ENCODE results near the gene MCTP1. TPM values are rescaled to one million over a fixed set of nuclear protein-coding genes. Genes with fewer than 3 reads are reported as not detected.

Gene MCTP1
- polyA plus RNA-seq, 1 donor (not counting 4 experiments of a cell fraction or from before 2014, with no cell fraction given), result 4.9 TPM

DNA sequence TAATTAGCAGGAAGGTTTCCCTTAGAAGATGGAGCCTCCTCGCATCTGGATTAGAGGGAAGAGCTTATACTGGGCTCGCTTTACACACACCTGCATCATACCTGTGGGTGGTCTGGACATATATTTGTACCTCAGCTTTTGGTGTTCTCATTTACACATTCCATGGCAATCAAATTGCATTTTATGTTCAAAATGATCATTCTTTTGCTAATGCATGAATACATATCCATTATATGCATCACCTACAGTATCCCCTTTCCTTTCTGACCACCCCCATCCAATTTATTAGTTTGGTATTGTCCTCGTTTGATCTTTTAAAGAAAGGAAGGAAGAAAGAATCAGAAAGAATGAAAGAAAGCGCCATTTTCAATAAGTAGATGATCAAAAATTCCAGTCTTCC, 415.0 kb downstream of the MCTP1 start:
- Histone ChIP-seq H3K36me3 (ENCODE audit: control insufficient read depth in 2 of 2, extremely low read depth in 1 of 2, insufficient read depth in 2 of 2, low read length in 2 of 2) (no peaks in the 10 kb centered on the region), H3K79me2 (ENCODE audit: control insufficient read depth, insufficient read depth, low read length) (no peaks in the 10 kb centered on the region), H3K9me1 (ENCODE audit: control insufficient read depth, extremely low read depth, insufficient read depth, low read length) (no peaks in the 10 kb centered on the region), H3K4me1 (ENCODE audit: control insufficient read depth, extremely low read depth, insufficient read depth, low read length) (no peaks in the 10 kb centered on the region), H2AFZ (ENCODE audit: control insufficient read depth, low read length) (no peak overlapping the region), H3K9me3 (ENCODE audit: control insufficient read depth, low read depth, low read length) (no peaks in the 10 kb centered on the region), H4K20me1 (ENCODE audit: control insufficient read depth, extremely low read depth, insufficient read depth, low read length) (no peaks in the 10 kb centered on the region), H3K4me3 (ENCODE audit: control insufficient read depth in 2 of 3, extremely low read depth in 1 of 3, insufficient read depth in 2 of 3, low read depth in 1 of 3, low read length in 3 of 3) (no peak overlapping the region), H3K9ac (ENCODE audit: control insufficient read depth, extremely low read depth, insufficient read depth, low read length) (no peak overlapping the region), H3K4me2 (ENCODE audit: control insufficient read depth, extremely low read depth, insufficient read depth, low read depth, low read length) (no peak overlapping the region), H3K27me3 (ENCODE audit: control insufficient read depth, extremely low read depth, insufficient read depth, low read length) (no peaks in the 10 kb centered on the region), H3K27ac (ENCODE audit: control insufficient read depth, insufficient read depth, low read length) (no peak overlapping the region)
- dilution Hi-C loops (cut with MboI; ENCODE audit: extremely low pct_ligation_motif_present, low sequenced_read_pairs), result no loop called here
- DNase-seq (ENCODE audit: low read depth, low spot score) (no peak), FAIRE-seq (no peak)
- TF ChIP-seq EZH2 (IDR thresholded peaks at IDR 0.05; ENCODE audit: low read length), result no peak
- TF ChIP-seq, protein P1, sequence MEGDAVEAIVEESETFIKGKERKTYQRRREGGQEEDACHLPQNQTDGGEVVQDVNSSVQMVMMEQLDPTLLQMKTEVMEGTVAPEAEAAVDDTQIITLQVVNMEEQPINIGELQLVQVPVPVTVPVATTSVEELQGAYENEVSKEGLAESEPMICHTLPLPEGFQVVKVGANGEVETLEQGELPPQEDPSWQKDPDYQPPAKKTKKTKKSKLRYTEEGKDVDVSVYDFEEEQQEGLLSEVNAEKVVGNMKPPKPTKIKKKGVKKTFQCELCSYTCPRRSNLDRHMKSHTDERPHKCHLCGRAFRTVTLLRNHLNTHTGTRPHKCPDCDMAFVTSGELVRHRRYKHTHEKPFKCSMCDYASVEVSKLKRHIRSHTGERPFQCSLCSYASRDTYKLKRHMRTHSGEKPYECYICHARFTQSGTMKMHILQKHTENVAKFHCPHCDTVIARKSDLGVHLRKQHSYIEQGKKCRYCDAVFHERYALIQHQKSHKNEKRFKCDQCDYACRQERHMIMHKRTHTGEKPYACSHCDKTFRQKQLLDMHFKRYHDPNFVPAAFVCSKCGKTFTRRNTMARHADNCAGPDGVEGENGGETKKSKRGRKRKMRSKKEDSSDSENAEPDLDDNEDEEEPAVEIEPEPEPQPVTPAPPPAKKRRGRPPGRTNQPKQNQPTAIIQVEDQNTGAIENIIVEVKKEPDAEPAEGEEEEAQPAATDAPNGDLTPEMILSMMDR (optimal IDR thresholded peaks at IDR 0.05 in 1 of 3, IDR thresholded peaks at IDR 0.05 in 1 of 3, conservative IDR thresholded peaks at IDR 0.05 in 1 of 3; ENCODE audit: extremely low read depth in 1 of 3, insufficient read depth in 2 of 3, low read length in 3 of 3), result no peak

DNA sequence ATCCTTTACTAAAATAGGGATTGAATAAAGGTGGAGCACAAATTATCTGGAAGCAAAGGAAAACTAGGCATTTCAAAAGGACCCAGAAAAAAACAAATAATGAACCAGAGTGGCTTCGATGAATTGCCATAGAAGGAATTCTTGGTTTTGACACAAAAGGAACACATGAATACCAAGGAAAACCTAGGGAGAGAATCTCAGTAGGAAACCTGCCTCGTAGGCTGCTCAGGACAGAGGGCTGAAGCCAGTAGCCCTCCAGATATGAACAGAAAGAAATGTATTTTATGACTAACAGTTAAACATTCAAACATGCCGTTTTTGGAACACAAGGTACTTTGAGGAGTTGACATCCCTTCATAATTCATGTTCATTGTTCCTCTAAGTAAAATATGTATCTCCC, 420.9 kb downstream of the MCTP1 start:
- dilution Hi-C loops (cut with MboI; ENCODE audit: extremely low pct_ligation_motif_present, low sequenced_read_pairs), result no loop called here
- no peaks in the 10 kb centered on the region for H3K36me3 ChIP-seq (ENCODE audit: control insufficient read depth in 2 of 2, extremely low read depth in 1 of 2, insufficient read depth in 2 of 2, low read length in 2 of 2)
- H3K9me3 ChIP-seq (ENCODE audit: control insufficient read depth, low read depth, low read length), result no peaks in the 10 kb centered on the region
- no peak overlapping the region for H3K27ac ChIP-seq (ENCODE audit: control insufficient read depth, insufficient read depth, low read length)
- H4K20me1 ChIP-seq (ENCODE audit: control insufficient read depth, extremely low read depth, insufficient read depth, low read length), result no peaks in the 10 kb centered on the region
- no peaks in the 10 kb centered on the region for H3K27me3 ChIP-seq (ENCODE audit: control insufficient read depth, extremely low read depth, insufficient read depth, low read length)
- H3K9me1 ChIP-seq (ENCODE audit: control insufficient read depth, extremely low read depth, insufficient read depth, low read length), result no peaks in the 10 kb centered on the region
- H3K4me1 ChIP-seq (ENCODE audit: control insufficient read depth, extremely low read depth, insufficient read depth, low read length), result no peaks in the 10 kb centered on the region
- H3K4me3 ChIP-seq (ENCODE audit: control insufficient read depth in 2 of 3, extremely low read depth in 1 of 3, insufficient read depth in 2 of 3, low read depth in 1 of 3, low read length in 3 of 3), result no peak overlapping the region
- FAIRE-seq (no peak), DNase-seq (ENCODE audit: low read depth, low spot score) (no peak)
- H3K4me2 ChIP-seq (ENCODE audit: control insufficient read depth, extremely low read depth, insufficient read depth, low read depth, low read length), result no peak overlapping the region
- no peak overlapping the region for H3K9ac ChIP-seq (ENCODE audit: control insufficient read depth, extremely low read depth, insufficient read depth, low read length)
- TF ChIP-seq, protein P1 (optimal IDR thresholded peaks at IDR 0.05 in 1 of 3, IDR thresholded peaks at IDR 0.05 in 1 of 3, conservative IDR thresholded peaks at IDR 0.05 in 1 of 3; ENCODE audit: extremely low read depth in 1 of 3, insufficient read depth in 2 of 3, low read length in 3 of 3), result no peak
- no peak for TF ChIP-seq EZH2 (IDR thresholded peaks at IDR 0.05; ENCODE audit: low read length)
- H2AFZ ChIP-seq (ENCODE audit: control insufficient read depth, low read length), result no peak overlapping the region
- H3K79me2 ChIP-seq (ENCODE audit: control insufficient read depth, insufficient read depth, low read length), result no peaks in the 10 kb centered on the region
